ENCODE measurements around the gene MYL4. TPM values are rescaled to one million over a fixed set of nuclear protein-coding genes. Genes with fewer than 3 reads are reported as not detected.

MYL4 gene
- total RNA-seq, 2 experiments from 2014 or later: not detected

DNA sequence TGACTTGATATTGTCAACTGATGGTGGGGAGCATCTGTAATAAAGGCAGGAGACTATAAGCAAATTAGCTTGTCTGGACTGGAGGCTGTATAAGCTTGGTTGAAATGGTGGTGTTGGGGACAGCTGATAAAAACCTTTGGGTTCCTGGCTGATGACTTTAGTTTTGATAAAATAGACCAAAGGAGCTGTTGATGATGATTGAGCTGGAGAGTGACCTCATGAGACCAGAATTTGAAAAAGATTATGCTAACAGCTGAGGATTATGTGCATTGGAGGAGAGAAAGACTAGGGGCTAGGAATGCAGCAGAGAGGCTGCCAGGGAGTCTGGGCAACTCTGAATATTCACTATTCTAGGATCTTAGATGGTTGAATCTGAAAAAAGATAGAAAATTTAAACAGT, 11.3 kb upstream of the MYL4 start:
- POLR2A ChIA-PET: interaction anchor here (0.9 kb wide), 1 partner anchor 9 kb away, joined by 8 read pairs; the partner anchor contains the start of gene CDC27
- ATAC-seq: no peak
- peaks cover 5% of the 10 kb centered on the region for H3K27me3 Mint-ChIP-seq (ENCODE audit: low read depth)

DNA sequence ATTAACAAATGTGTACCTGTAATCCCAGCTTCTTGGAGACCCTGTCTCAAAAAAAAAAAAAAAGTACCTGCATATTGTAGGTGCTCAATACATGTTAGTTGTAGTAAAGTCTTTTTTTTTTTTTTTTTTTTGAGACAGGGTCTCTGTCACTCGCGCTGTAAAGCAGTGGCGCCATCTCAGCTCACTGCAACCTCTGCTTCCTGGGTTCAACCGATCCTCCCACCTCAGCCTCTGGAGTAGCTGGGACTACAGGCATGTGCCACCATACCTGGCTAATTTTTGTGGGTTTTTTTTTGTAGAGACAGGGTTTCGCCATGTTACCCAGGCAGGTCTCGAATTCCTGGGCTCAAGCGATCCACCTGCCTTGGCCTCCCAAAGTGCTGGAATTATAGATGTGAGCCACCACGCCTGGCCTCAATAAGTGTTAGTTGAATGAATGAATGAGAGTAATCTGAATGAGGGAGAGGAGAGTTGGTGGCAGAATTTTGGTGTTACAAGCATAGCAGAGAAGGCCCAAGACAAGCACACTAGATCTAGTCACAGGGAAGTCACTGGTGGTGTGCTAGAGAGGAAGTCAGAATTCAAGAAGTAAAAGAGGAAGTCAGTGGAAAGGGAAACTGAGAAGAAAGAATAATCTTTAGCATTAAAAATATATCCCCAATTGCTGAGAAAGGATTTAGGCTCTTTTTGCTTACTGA, 9.4 kb upstream of the MYL4 start:
- Mint-ChIP-seq H3K36me3 (ENCODE audit: low read depth) (peaks cover 4% of the 10 kb centered on the region), H3K27me3 (ENCODE audit: low read depth) (peaks cover 5% of the 10 kb centered on the region), H3K27ac (peak overlapping the region; percentile 83), H3K4me3 (no peak overlapping the region), H3K4me1 (ENCODE audit: low read depth) (peaks cover 32% of the 10 kb centered on the region), H3K9me3 (ENCODE audit: insufficient read depth) (no peaks in the 10 kb centered on the region)
- ATAC-seq: no peak
- ChIA-PET POLR2A (interaction anchor here (1.3 kb wide), 1 partner anchor 10 kb away, joined by 4 read pairs; no protein-coding TSS in a partner anchor), CTCF (interaction anchor here (1.1 to 3.3 kb wide), 2 partner anchors 10 to 115 kb away, joined by 4 to 12 read pairs; partner anchors contain the start of gene CDC27)
- no peak for DNase-seq

More for the DNA sequence above, 11.3 kb upstream of the MYL4 start:
- H3K4me1 Mint-ChIP-seq (ENCODE audit: low read depth): peaks cover 26% of the 10 kb centered on the region
- no peaks in the 10 kb centered on the region for H3K9me3 Mint-ChIP-seq (ENCODE audit: insufficient read depth)
- no peak overlapping the region for H3K4me3 Mint-ChIP-seq
- H3K27ac Mint-ChIP-seq: no peak overlapping the region
- CTCF ChIA-PET: interaction anchor here (1.0 to 1.4 kb wide), 3 partner anchors 10 to 118 kb away, joined by 3 to 5 read pairs (median 3); no protein-coding TSS in a partner anchor
- H3K36me3 Mint-ChIP-seq (ENCODE audit: low read depth): no peaks in the 10 kb centered on the region
- no peak for DNase-seq

DNA sequence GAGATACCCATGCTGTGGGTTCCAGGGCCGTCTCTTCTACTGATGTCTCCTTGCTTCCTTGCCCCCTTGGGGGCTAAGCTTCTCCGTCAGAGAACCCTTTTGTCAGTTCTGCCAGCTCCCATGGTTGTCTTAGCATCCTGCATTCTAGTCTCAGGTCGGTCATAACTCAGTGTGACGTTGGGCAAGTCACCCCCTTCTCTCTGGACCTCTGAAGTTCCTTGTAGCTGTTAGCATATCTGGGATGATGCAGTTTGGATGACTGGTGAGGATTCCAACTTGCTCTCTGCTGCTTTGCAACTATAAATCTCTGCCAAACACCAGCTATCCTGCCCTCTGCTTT, 8.9 kb upstream of the MYL4 start:
- POLR2A ChIA-PET: interaction anchor here (1.3 kb wide), 1 partner anchor 11 kb away, joined by 4 read pairs; no protein-coding TSS in a partner anchor
- H3K4me1 Mint-ChIP-seq (ENCODE audit: low read depth): peaks cover 37% of the 10 kb centered on the region

DNA sequence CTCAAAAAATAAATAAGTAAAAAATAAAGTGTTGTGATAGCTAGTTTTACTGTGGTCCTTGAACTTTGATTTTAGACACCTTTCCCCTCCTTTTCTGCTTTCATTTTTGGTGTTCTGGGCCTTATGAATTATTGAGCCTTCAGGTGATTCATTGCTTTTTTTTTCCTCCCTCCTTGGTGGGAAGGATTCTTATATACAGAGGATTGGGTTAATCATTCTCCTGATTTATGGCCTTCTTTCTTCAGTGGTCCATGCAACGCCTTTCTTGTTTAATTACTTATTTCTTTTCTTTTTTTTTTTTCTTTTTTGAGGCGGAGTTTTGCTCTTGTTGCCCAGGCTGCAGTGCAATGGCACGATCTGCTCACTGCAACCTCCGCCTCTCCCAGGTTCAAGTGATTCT, 8.0 kb upstream of the MYL4 start:
- Mint-ChIP-seq H3K4me3 (no peak overlapping the region), H3K9me3 (ENCODE audit: insufficient read depth) (no peaks in the 10 kb centered on the region), H3K27ac (no peak overlapping the region), H3K4me1 (ENCODE audit: low read depth) (peaks cover 46% of the 10 kb centered on the region), H3K27me3 (ENCODE audit: low read depth) (peaks cover 5% of the 10 kb centered on the region), H3K36me3 (ENCODE audit: low read depth) (peaks cover 4% of the 10 kb centered on the region)
- no peak for ATAC-seq
- DNase-seq: no peak
- CTCF ChIA-PET: interaction anchor here (1.1 to 3.3 kb wide), 3 partner anchors 12 to 28 kb away, joined by 3 to 12 read pairs (median 6); partner anchors contain the start of gene CDC27
- POLR2A ChIA-PET: interaction anchor here (1.3 kb wide), 1 partner anchor 12 kb away, joined by 4 read pairs; no protein-coding TSS in a partner anchor

More for the DNA sequence above, 8.9 kb upstream of the MYL4 start:
- no peak overlapping the region for H3K4me3 Mint-ChIP-seq
- CTCF ChIA-PET: interaction anchor here (1.1 to 3.3 kb wide), 3 partner anchors 11 to 114 kb away, joined by 4 to 12 read pairs (median 6); partner anchors contain the start of gene CDC27
- H3K36me3 Mint-ChIP-seq (ENCODE audit: low read depth): peaks cover 4% of the 10 kb centered on the region
- no peaks in the 10 kb centered on the region for H3K9me3 Mint-ChIP-seq (ENCODE audit: insufficient read depth)
- H3K27ac Mint-ChIP-seq: peak overlapping the region; percentile 83
- ATAC-seq: no peak
- peaks cover 5% of the 10 kb centered on the region for H3K27me3 Mint-ChIP-seq (ENCODE audit: low read depth)
- no peak for DNase-seq

DNA sequence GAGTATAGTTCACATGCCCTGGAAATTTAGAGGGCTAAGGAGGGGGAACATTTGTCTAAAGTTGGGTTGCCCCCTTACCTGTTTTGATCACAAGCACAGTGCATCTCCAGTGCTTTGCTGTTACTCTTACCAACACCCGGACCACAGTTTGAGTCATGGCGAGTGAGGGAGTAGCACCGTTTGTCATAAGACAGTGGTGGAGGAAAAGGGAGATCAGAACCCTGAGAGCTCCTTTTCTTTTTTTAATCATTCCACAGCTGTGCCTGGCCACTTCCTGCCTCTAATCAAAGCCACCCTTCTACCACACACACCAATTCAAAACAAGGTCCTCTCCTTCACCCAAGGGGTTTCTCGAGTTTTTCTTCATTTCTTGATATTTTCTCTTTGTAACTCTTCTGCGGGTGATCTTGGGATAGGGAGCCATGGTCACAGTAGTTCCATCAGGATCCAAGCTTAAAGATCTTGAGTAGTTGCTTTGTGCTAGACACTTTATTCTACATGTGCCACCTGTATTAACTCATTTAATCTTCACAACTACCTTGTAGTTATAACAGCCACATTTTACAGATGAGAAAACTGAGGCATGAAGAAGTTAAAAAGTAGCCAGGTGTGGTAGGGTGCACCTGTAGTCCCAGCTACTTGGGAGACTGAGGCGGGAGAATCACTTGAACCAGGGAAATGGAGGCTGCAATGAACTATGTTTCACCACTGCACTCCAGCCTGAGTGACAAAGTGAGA, 5.0 kb upstream of the MYL4 start:
- peak; percentile 76 for DNase-seq
- peaks cover 61% of the 10 kb centered on the region for H3K4me1 Mint-ChIP-seq (ENCODE audit: low read depth)
- peak overlapping the region; percentile 89 for H3K27ac Mint-ChIP-seq
- H3K36me3 Mint-ChIP-seq (ENCODE audit: low read depth): peaks cover 4% of the 10 kb centered on the region
- no peaks in the 10 kb centered on the region for H3K27me3 Mint-ChIP-seq (ENCODE audit: low read depth)
- CTCF ChIA-PET: interaction anchor here (0.9 to 1.6 kb wide), 5 partner anchors 9 to 113 kb away, joined by 3 to 5 read pairs (median 4); no protein-coding TSS in a partner anchor
- POLR2A ChIA-PET: interaction anchor here (0.8 to 3.3 kb wide), 6 partner anchors 15 to 432 kb away, joined by 3 to 19 read pairs (median 4); partner anchors contain the start of gene CDC27
- ATAC-seq: peak; percentile 62
- no peaks in the 10 kb centered on the region for H3K9me3 Mint-ChIP-seq (ENCODE audit: insufficient read depth)
- peak overlapping the region; percentile 66 for H3K4me3 Mint-ChIP-seq

DNA sequence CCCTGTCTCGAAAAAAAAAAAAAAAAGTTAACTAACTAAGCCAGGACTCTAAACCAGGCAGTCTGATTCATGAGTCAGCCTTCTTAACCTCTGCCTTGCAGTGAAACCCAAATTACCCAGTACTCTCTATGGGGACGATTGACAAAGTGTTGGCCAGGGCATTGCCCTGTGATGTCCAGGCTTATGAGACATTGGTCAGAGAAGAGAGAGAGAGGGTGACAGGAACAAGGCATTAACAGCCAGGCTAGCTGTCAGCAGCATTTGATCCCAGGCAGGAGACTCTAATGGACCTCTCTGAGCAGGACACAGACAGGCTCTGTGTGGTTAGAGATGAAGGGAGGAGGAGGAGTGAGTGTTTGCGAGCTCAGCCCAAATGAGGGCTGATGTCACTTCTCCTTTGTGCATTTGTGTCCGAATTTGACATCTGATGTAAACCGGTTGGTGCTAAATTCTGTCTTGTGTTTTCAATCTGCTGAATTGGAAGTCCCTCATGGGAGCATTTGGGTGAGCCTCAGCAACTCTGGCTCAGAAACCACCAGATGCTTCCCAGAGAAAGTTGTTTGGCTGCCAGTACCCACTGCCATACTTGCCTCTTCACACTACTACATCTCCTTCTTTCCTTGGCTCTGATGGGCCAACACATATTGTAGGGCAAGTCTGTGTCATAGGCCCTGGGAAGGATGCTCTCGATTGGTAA, 4.3 kb upstream of the MYL4 start:
- Mint-ChIP-seq H3K27ac (peak overlapping the region; percentile 89), H3K4me3 (peak overlapping the region; percentile 66), H3K36me3 (ENCODE audit: low read depth) (peaks cover 4% of the 10 kb centered on the region), H3K9me3 (ENCODE audit: insufficient read depth) (no peaks in the 10 kb centered on the region), H3K27me3 (ENCODE audit: low read depth) (peaks cover 3% of the 10 kb centered on the region), H3K4me1 (ENCODE audit: low read depth) (peaks cover 59% of the 10 kb centered on the region)
- CTCF ChIA-PET: interaction anchor here (0.9 to 2.8 kb wide), 7 partner anchors 10 to 23 kb away, joined by 3 to 9 read pairs (median 4); no protein-coding TSS in a partner anchor
- ATAC-seq (peak; percentile 71), DNase-seq (peak; percentile 59)
- POLR2A ChIA-PET: interaction anchor here (1.1 to 3.3 kb wide), 4 partner anchors 14 to 120 kb away, joined by 3 to 19 read pairs (median 4); partner anchors contain the start of genes CDC27 and EFCAB13

DNA sequence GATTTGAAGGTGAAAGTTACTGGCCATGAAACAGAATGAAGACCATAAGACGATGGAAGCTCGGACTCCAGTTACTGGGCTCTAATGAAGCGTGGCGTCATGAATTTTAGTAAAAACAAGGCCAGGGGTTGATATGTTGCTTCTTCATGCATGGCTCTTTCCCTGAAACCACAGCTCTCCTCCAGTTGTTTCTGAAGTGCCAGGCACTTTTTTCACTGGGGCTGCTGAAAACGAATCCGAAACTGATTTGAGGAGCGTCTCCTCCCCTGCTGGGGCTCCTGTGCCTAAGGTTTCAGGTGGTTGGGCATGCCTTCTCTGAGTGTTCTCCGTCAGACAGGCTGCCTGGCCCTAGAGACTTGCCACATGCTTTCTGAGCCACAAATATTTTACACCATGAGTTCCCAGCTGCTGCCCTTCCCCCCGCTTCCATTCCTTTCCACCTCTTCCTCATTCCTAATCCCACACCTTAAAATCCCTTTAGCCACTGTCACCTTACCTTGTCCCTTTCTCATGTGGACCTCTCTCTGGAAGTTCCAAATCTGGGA, 3.7 kb upstream of the MYL4 start:
- ATAC-seq (peak; percentile 79), DNase-seq (peak; percentile 82)
- peak overlapping the region; percentile 89 for H3K27ac Mint-ChIP-seq
- H3K27me3 Mint-ChIP-seq (ENCODE audit: low read depth): peaks cover 3% of the 10 kb centered on the region
- ChIA-PET POLR2A (interaction anchor here (1.1 to 3.3 kb wide), 3 partner anchors 14 to 119 kb away, joined by 4 to 19 read pairs (median 4); partner anchors contain the start of genes CDC27 and EFCAB13), CTCF (interaction anchor here (1.0 to 2.8 kb wide), 7 partner anchors 10 to 49 kb away, joined by 3 to 9 read pairs (median 3); partner anchors contain the start of gene CDC27)
- peak overlapping the region; percentile 66 for H3K4me3 Mint-ChIP-seq
- peaks cover 4% of the 10 kb centered on the region for H3K36me3 Mint-ChIP-seq (ENCODE audit: low read depth)
- H3K9me3 Mint-ChIP-seq (ENCODE audit: insufficient read depth): no peaks in the 10 kb centered on the region
- peaks cover 53% of the 10 kb centered on the region for H3K4me1 Mint-ChIP-seq (ENCODE audit: low read depth)

DNA sequence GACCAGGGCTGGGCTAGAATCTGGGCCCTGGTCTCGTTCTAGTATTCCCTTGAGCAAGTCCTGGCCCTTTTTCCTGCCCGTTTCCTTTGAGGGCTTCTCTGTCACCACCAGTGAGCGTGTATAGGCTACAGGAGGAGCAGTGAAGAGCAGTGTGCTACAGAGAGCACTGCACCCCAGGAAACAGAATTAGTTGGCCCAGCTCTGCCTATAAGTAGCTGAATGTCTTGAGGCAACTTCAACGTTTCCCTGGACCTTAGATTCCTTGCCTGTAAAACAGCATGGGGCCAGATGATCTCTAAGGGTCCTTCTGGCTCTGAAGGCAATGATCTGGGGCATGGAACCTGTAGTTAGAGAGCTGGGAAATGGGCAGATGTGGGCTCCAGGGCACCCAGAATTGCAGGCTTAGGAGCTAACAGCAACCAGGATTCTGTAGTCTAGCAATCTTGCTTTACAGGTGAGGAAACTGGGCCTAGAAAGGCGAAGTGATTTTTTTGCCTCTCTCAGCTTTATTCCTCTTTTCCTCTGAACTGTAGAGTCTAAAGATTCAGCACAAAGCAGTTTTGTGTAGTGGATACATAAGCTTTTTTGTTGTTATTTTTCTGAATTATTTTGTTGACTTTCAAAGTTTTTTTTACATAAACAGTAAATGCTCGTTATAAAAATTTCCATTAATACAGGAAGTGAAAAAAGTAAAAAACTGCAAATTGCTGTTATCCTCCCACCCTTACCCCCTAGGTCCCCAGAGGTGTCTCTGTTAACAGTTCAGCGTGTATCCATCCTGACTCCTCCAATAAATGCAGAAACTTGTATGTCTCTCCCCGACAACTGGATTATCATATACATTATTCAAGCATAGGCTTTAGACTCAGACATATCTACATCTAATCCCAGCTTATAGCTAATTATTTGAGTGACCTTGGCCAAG, 1.7 kb upstream of the MYL4 start:
- Mint-ChIP-seq H3K27ac (no peak overlapping the region), H3K9me3 (ENCODE audit: insufficient read depth) (no peaks in the 10 kb centered on the region), H3K36me3 (ENCODE audit: low read depth) (peaks cover 4% of the 10 kb centered on the region), H3K27me3 (ENCODE audit: low read depth) (peaks cover 10% of the 10 kb centered on the region), H3K4me3 (no peak overlapping the region), H3K4me1 (ENCODE audit: low read depth) (peaks cover 47% of the 10 kb centered on the region)
- no peak for ATAC-seq
- POLR2A ChIA-PET: interaction anchor here (0.8 kb wide), 1 partner anchor 14 kb away, joined by 4 read pairs; no protein-coding TSS in a partner anchor
- peak; percentile 15 for DNase-seq
- CTCF ChIA-PET: interaction anchor here (0.7 to 3.1 kb wide), 7 partner anchors 10 to 108 kb away, joined by 3 to 10 read pairs (median 5); partner anchors contain the start of gene CDC27

DNA sequence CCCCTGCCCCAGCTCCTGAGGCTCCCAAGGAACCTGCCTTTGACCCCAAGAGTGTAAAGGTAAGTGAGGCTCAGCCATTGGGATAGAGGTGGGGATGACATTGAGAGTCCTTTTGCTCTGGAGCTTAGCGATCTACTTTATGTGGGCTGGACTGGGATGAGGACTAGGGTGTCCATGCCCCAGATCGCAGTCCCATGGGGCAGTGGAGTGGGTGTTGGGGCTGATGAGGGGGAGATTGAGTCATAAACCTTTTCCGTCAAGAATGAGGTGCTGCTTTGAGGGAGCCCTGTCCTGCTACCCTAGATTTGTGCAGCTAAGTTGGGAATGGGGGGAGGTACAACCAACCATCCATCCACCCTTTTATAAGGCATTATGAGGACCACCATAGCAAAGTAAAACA, 351 bp downstream of the MYL4 start:
- H3K9me3 Mint-ChIP-seq (ENCODE audit: insufficient read depth): no peaks in the 10 kb centered on the region
- H3K27ac Mint-ChIP-seq: peak overlapping the region; percentile 27
- peaks cover 32% of the 10 kb centered on the region for H3K4me1 Mint-ChIP-seq (ENCODE audit: low read depth)
- peaks cover 18% of the 10 kb centered on the region for H3K27me3 Mint-ChIP-seq (ENCODE audit: low read depth)
- no peak for DNase-seq
- H3K4me3 Mint-ChIP-seq: no peak overlapping the region
- ChIA-PET CTCF (interaction anchor here (1.0 to 3.1 kb wide), 3 partner anchors 20 to 106 kb away, joined by 3 to 10 read pairs (median 6); no protein-coding TSS in a partner anchor), POLR2A (no interaction called here)
- ATAC-seq: no peak
- H3K36me3 Mint-ChIP-seq (ENCODE audit: low read depth): no peaks in the 10 kb centered on the region

DNA sequence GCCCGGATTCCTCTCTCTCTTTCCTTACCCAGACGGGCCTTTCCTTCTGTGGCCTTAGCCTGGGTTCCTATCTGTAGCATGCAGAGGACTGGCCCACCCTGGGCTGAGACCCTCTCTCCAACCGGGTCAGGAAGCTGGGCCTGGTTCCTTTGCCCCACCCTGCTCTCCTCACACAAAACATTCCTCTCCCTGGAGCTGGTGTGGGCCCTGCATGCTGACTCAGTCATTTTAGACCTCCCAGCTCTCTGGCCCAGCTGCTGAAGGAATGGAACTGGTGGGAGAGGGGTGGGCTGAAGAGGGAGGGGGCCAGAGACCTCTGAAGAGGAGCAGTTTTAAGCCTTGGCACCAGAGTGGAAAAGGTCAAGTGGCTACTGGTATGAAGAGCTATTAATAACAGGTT, 957 bp downstream of the MYL4 start:
- no peaks in the 10 kb centered on the region for H3K36me3 Mint-ChIP-seq (ENCODE audit: low read depth)

More for the DNA sequence above, 957 bp downstream of the MYL4 start:
- no peak overlapping the region for H3K27ac Mint-ChIP-seq
- no peak overlapping the region for H3K4me3 Mint-ChIP-seq
- ChIA-PET POLR2A (no interaction called here), CTCF (interaction anchor here (1.9 kb wide), 1 partner anchor 19 kb away, joined by 6 read pairs; no protein-coding TSS in a partner anchor)
- H3K4me1 Mint-ChIP-seq (ENCODE audit: low read depth): peaks cover 26% of the 10 kb centered on the region
- H3K9me3 Mint-ChIP-seq (ENCODE audit: insufficient read depth): no peaks in the 10 kb centered on the region
- no peak for DNase-seq
- no peak for ATAC-seq
- peaks cover 18% of the 10 kb centered on the region for H3K27me3 Mint-ChIP-seq (ENCODE audit: low read depth)
